OCI-LY1 (cell line): ENCODE measurements around the gene TMEM138.

ENCODE experiments used
- CTCF ChIP-seq: fragments of 200-600 bp; sonication (generic), shearing (Covaris generic); IDR thresholded peaks from 2 replicates; pipeline ENCODE4 v1.5.1; 2017; ENCODE audit warnings: mild to moderate bottlenecking, antibody characterized with exemption, low read length, moderate library complexity, mixed read lengths
- EZH2 ChIP-seq: fragments of 200-600 bp; sonication (generic), shearing (Covaris generic); IDR thresholded peaks from 2 replicates; pipeline ENCODE4 v1.8.0; 2017; ENCODE audit warnings: borderline replicate concordance, mixed run types, mild to moderate bottlenecking, antibody characterized with exemption, low read length, moderate library complexity, mixed read lengths

GRCh38 chr11:61372659-61373420 lies 10.7 kb downstream of the TMEM138 start:
- TF ChIP-seq CTCF (no peak), EZH2 (no peak)
